Left ventricle myocardium inferior (tissue), 1 donor: ENCODE measurements around the gene ARHGEF6. TPM values are rescaled to one million over a fixed set of nuclear protein-coding genes. Genes with fewer than 3 reads are reported as not detected.

ENCODE experiments used
- DNase-seq: peaks from one replicate; pipeline ENCODE4 v3.0.0-alpha.2; 2020
- H3K27ac ChIP-seq: fragments of 200-600 bp; replicated peaks from 2 replicates; pipeline ENCODE4 v1.8.0; 2021
- H3K27me3 ChIP-seq: fragments of 200-600 bp; 2 replicates; pipeline ENCODE4 v1.8.0; 2021; ENCODE audit warnings: low read depth
- H3K36me3 ChIP-seq: fragments of 200-600 bp; 2 replicates; pipeline ENCODE4 v1.8.0; 2021
- H3K4me1 ChIP-seq: fragments of 200-600 bp; 2 replicates; pipeline ENCODE4 v1.8.0; 2021
- H3K4me3 ChIP-seq: fragments of 200-600 bp; 2 replicates; pipeline ENCODE4 v1.8.0; 2021; ENCODE audit warnings: mild to moderate bottlenecking, moderate library complexity
- H3K9me3 ChIP-seq: fragments of 200-600 bp; replicated peaks from 2 replicates; pipeline ENCODE4 v1.8.0; 2021
- CTCF ChIP-seq: fragments of 200-600 bp; IDR thresholded peaks from 2 replicates; pipeline ENCODE4 v1.8.0; 2021; ENCODE audit warnings: antibody characterized with exemption, mild to moderate bottlenecking, borderline replicate concordance
- intact Hi-C: fragments of 100-400 bp; cut with micrococcal nuclease; formaldehyde crosslinking; loops from one replicate; pipeline ENCODE4 v1.11.0; 2022
- total RNA-seq: library from RNA; stranded (reverse); fragmentation: NEBNext Ultra II Directional; extraction: Animal tissue kit (Norgen Biotek cat#: 25700); gene quantifications from one replicate; pipeline ENCODE4 v1.2.1, GENCODE V29; 2021
- donor health status: DM: no; HTN: yes; CAD: no; lungs with severe emphysema.

Gene ARHGEF6
- total RNA-seq, 1 donor from 2014 or later: 54.9 TPM

GRCh38 chrX:136708348-136708747, 72.4 kb downstream of the ARHGEF6 start:
- intact Hi-C loops: no loop called here
- H3K36me3 ChIP-seq: peaks cover 29% of the 10 kb centered on the region
- H3K9me3 ChIP-seq: no peaks in the 10 kb centered on the region
- DNase-seq: no peak
- H3K27ac ChIP-seq: no peak overlapping the region
- peak; percentile 51 for TF ChIP-seq CTCF
- H3K27me3 ChIP-seq: no peaks in the 10 kb centered on the region
- peaks cover 4% of the 10 kb centered on the region for H3K4me1 ChIP-seq
- H3K4me3 ChIP-seq: no peak overlapping the region

GRCh38 chrX:136697156-136697555, 83.6 kb downstream of the ARHGEF6 start:
- Histone ChIP-seq H3K4me1 (no peaks in the 10 kb centered on the region), H3K9me3 (peaks cover 5% of the 10 kb centered on the region), H3K36me3 (no peaks in the 10 kb centered on the region), H3K27ac (no peak overlapping the region), H3K4me3 (no peak overlapping the region), H3K27me3 (no peaks in the 10 kb centered on the region)
- intact Hi-C loops: no loop called here
- DNase-seq: no peak
- TF ChIP-seq CTCF: no peak

- peaks cover 5% of the 10 kb centered on the region for H3K9me3 ChIP-seq
- H3K27me3 ChIP-seq: no peaks in the 10 kb centered on the region
- no peaks in the 10 kb centered on the region for H3K4me1 ChIP-seq
- intact Hi-C loops: no loop called here
- H3K27ac ChIP-seq: no peak overlapping the region
- TF ChIP-seq CTCF: peak; percentile 56
- H3K4me3 ChIP-seq: no peak overlapping the region
- no peak for DNase-seq
- peaks cover 10% of the 10 kb centered on the region for H3K36me3 ChIP-seq
Measured at GRCh38 chrX:136694431-136695087, 86.2 kb downstream of the ARHGEF6 start.

GRCh38 chrX:136692271-136692670, 88.5 kb downstream of the ARHGEF6 start:
- Histone ChIP-seq H3K9me3 (no peaks in the 10 kb centered on the region), H3K4me3 (no peak overlapping the region), H3K36me3 (peaks cover 16% of the 10 kb centered on the region), H3K27me3 (no peaks in the 10 kb centered on the region), H3K4me1 (no peaks in the 10 kb centered on the region), H3K27ac (no peak overlapping the region)
- intact Hi-C loops: no loop called here
- no peak for DNase-seq
- TF ChIP-seq CTCF: no peak

GRCh38 chrX:136691028-136691809, 89.5 kb downstream of the ARHGEF6 start:
- TF ChIP-seq CTCF: no peak
- Histone ChIP-seq H3K4me1 (no peaks in the 10 kb centered on the region), H3K4me3 (no peak overlapping the region), H3K27ac (no peak overlapping the region), H3K27me3 (no peaks in the 10 kb centered on the region), H3K9me3 (no peaks in the 10 kb centered on the region), H3K36me3 (peaks cover 18% of the 10 kb centered on the region)
- DNase-seq: no peak
- intact Hi-C loops: no loop called here
